ENCODE measurements around the gene CRYL1. TPM values are rescaled to one million over a fixed set of nuclear protein-coding genes. Genes with fewer than 3 reads are reported as not detected.

Gene CRYL1
- total and polyA plus RNA-seq, 2 of the 4 experiments (the other 2 are of a cell fraction) = 11.7 to 16.4 TPM

DNA sequence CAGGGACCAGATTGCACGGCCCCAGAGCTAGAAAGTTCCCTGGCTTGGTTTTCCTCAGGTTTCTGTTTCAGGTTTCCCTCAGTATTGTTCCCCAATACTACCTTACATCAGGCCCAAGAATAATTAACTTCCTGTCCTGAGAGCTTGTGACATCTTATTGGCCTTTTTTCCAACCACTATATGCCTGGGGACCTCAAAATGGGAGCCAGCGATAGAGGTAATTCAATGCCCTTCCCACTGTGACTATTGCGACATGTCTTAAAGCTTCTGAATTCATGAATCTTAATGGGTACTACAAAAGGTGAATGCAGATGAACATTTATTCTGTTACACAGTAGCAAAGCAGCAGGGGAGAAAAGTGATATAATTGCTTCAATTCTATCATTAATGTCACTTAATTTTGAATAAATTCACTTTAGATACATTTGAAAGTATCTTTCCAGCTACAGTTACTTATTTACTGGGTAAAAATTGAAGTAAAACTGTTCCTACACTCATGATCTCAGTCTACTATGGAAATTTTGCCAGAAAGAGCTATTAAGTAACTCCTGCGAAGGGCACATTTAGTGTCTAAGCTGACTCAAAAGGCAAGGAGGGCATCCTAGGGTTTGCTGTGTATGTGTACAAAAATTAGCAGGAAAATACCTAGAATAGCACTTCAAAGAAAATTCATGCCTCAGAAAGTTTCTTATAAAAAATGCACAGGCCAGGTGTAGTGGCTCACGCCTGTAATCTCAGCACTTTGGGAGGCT is 4.1 kb downstream of the CRYL1 start:
- BruUV-seq (replicated peaks) = no TSS peak
- Histone ChIP-seq H2AK9ac (replicated peaks; ENCODE audit: low read depth, low read length, poor library complexity) (no peak overlapping the region), H2BK120ac (ENCODE audit: low read depth, low read length) (no peak overlapping the region), H2BK5ac (ENCODE audit: low read depth, low read length, poor library complexity, severe bottlenecking) (no peak overlapping the region), H4K5ac (ENCODE audit: low read depth, low read length) (no peak overlapping the region), H3K36me3 (ENCODE audit: control insufficient read depth, insufficient read depth, low read length) (no peaks in the 10 kb centered on the region), H3K9ac (ENCODE audit: low read depth, low read length) (no peak overlapping the region), H3K18ac (ENCODE audit: low read depth, low read length) (no peak overlapping the region), H3K4ac (ENCODE audit: low read depth, low read length) (no peak overlapping the region), H2AFZ (replicated peaks; ENCODE audit: low read length, poor library complexity) (no peak overlapping the region), H4K91ac (ENCODE audit: insufficient read depth, low read depth, low read length) (no peak overlapping the region), H3K14ac (replicated peaks; ENCODE audit: low read depth, low read length) (no peak overlapping the region), H3K27ac (ENCODE audit: insufficient read depth, low read length) (no peak overlapping the region), H3K27me3 (ENCODE audit: control insufficient read depth, insufficient read depth, low read length) (no peaks in the 10 kb centered on the region), H2AK5ac (ENCODE audit: low read depth, low read length) (no peak overlapping the region), H2BK15ac (ENCODE audit: low read depth, low read length) (no peak overlapping the region), H4K20me1 (ENCODE audit: insufficient read depth, low read length) (no peaks in the 10 kb centered on the region), H3K9me3 (ENCODE audit: control insufficient read depth, insufficient read depth, low read length) (no peaks in the 10 kb centered on the region), H3K56ac (ENCODE audit: extremely low read depth, insufficient read depth, low read length) (no peak overlapping the region), H4K8ac (ENCODE audit: low read depth in 2 of 2, low read length in 2 of 2) (no peak overlapping the region), H2BK20ac (ENCODE audit: low read depth, low read length) (no peak overlapping the region), H3K9me1 (ENCODE audit: insufficient read depth, low read length) (peaks cover 3% of the 10 kb centered on the region; the same call in 1 of the 2 replicates), H3K4me2 (ENCODE audit: low read depth, low read length) (no peak overlapping the region), H3K4me1 (ENCODE audit: control insufficient read depth, insufficient read depth, low read length) (no peaks in the 10 kb centered on the region), H3K23ac (ENCODE audit: low read depth, low read length) (no peak overlapping the region), H3K4me3 (ENCODE audit: insufficient read depth, low read depth, low read length) (no peak overlapping the region), H3K79me1 (ENCODE audit: low read depth in 1 of 2, low read length in 2 of 2) (peaks cover 10 to 22% of the 10 kb centered on the region in 2 experiments)
- in situ Hi-C loops (cut with MboI; ENCODE audit: low sequenced_read_pairs) = loop anchor here (25.0 kb wide), 1 partner anchor 966 kb away; no protein-coding TSS in a partner anchor
- DNase-seq (no peak), ATAC-seq (ENCODE audit: low read depth) (no peak)
- ChIA-PET CTCF (no interaction called here), POLR2A (ENCODE audit: unreplicated experiment) (no interaction called here)
- intact Hi-C loops (cut with micrococcal nuclease) = no loop called here
- 100% methylated on average over 1 of the region's 5 CpGs; no CpG with 5 or more reads in 1 of the 2 experiments for whole genome bisulfite sequencing, 2 experiments (ENCODE audit: extremely low coverage in 2 of 2, insufficient read length in 1 of 2)
- dilution Hi-C loops (cut with HindIII; ENCODE audit: low sequenced_read_pairs, unreplicated experiment) = no loop called here
- TF ChIP-seq, protein P1, sequence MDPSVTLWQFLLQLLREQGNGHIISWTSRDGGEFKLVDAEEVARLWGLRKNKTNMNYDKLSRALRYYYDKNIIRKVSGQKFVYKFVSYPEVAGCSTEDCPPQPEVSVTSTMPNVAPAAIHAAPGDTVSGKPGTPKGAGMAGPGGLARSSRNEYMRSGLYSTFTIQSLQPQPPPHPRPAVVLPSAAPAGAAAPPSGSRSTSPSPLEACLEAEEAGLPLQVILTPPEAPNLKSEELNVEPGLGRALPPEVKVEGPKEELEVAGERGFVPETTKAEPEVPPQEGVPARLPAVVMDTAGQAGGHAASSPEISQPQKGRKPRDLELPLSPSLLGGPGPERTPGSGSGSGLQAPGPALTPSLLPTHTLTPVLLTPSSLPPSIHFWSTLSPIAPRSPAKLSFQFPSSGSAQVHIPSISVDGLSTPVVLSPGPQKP (IDR thresholded peaks at IDR 0.05; ENCODE audit: borderline replicate concordance, low read depth, low read length) = no peak
- TF ChIP-seq CEBPB (IDR thresholded peaks at IDR 0.05; ENCODE audit: low read depth, low read length) = peak; percentile 90
